SK-N-SH (cell line): ENCODE measurements around the gene KRT80.

Source experiments
- CHD2 ChIP-seq: fragments of 150-350 bp; IDR thresholded peaks from 2 replicates; pipeline ENCODE4 v1.6.1; 2018; ENCODE audit warnings: low read length; ENCODE audit not compliant: partially characterized antibody
- EP300 ChIP-seq, 2 experiments: IDR thresholded peaks; 2 replicates each; pipeline versions ENCODE4 v1.4.0 to v1.6.1; 2012; ENCODE audit warnings: borderline replicate concordance in 1 of 2, low read depth in 1 of 2, low read length in 1 of 2
- EZH2phosphoT487 ChIP-seq: fragments of 200-600 bp; sonication (generic); IDR thresholded peaks from 2 replicates; pipeline ENCODE4 v1.6.1; 2017; ENCODE audit warnings: low read depth, mixed run types, mild to moderate bottlenecking, antibody characterized with exemption, moderate library complexity, borderline replicate concordance
- JUND ChIP-seq: IDR thresholded peaks from 2 replicates; pipeline ENCODE4 v1.4.0; 2012
- NFIC ChIP-seq: IDR thresholded peaks from 2 replicates; pipeline ENCODE4 v1.4.0; 2012; ENCODE audit warnings: borderline replicate concordance
- POLR2AphosphoS5 ChIP-seq: IDR thresholded peaks from 2 replicates; pipeline ENCODE4 v1.6.1; 2012; ENCODE audit warnings: low read depth, low read length
- RFX5 ChIP-seq: IDR thresholded peaks from 2 replicates; pipeline ENCODE4 v1.6.1; 2012; ENCODE audit warnings: mild to moderate bottlenecking, improper control_type of control experiment, low read length
- TF ChIP-seq, protein P1 (sequence below): fragments of 200-600 bp; sonication (generic); IDR thresholded peaks from 2 replicates; pipeline ENCODE4 v1.6.1; 2017; ENCODE audit warnings: antibody characterized with exemption, mild to moderate bottlenecking, moderate library complexity
- TF ChIP-seq, protein P2 (sequence below): IDR thresholded peaks from 2 replicates; pipeline ENCODE4 v1.4.0; 2012; ENCODE audit warnings: low read depth, borderline replicate concordance

DNA sequence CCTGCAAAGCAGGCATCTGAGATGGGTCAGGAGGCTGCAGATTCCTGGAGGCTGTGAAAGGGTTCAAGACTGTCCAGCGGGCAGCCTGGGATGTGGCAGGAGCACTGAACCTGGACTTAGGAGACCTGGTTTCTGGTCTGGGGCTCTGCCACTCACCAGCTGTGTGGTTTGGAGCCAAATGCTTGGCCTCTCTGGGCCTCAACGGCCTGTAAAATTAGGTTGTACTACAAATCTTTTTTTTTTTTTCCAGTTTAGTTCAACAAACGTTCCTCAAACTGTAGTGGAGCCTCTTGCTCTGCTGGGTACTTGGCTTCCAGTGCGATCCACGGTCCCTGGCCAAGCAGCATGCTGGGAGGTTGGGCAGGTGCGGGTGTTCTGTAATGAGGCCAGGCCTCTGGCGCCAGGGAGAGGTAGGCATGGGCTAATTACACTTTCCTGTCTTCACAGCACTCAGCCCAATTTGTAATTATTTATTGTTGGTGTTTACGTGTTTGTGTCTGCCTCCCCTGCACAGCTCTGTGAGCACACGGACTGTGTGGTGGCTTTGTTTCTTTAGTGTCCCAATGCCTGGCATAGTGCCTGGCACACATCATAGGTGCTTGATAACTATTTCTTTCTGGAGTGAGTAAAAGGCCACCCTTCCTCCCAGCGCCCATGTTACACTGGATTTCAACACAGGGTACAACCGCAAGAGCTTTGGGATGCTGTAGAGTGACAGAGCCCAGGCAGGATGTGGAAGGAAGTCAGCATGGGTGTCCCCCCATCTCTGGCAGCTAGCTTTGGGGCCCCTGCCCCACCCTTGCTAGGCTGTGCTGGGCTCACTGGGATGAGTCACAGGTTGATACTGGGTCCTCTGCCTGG, 5.8 kb upstream of the KRT80 start:
- TF ChIP-seq, protein P1, sequence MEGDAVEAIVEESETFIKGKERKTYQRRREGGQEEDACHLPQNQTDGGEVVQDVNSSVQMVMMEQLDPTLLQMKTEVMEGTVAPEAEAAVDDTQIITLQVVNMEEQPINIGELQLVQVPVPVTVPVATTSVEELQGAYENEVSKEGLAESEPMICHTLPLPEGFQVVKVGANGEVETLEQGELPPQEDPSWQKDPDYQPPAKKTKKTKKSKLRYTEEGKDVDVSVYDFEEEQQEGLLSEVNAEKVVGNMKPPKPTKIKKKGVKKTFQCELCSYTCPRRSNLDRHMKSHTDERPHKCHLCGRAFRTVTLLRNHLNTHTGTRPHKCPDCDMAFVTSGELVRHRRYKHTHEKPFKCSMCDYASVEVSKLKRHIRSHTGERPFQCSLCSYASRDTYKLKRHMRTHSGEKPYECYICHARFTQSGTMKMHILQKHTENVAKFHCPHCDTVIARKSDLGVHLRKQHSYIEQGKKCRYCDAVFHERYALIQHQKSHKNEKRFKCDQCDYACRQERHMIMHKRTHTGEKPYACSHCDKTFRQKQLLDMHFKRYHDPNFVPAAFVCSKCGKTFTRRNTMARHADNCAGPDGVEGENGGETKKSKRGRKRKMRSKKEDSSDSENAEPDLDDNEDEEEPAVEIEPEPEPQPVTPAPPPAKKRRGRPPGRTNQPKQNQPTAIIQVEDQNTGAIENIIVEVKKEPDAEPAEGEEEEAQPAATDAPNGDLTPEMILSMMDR, result no peak
- no peak for TF ChIP-seq POLR2AphosphoS5
- no peak for TF ChIP-seq RFX5
- TF ChIP-seq, protein P2, sequence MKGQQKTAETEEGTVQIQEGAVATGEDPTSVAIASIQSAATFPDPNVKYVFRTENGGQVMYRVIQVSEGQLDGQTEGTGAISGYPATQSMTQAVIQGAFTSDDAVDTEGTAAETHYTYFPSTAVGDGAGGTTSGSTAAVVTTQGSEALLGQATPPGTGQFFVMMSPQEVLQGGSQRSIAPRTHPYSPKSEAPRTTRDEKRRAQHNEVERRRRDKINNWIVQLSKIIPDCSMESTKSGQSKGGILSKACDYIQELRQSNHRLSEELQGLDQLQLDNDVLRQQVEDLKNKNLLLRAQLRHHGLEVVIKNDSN, result no peak
- TF ChIP-seq EP300 (IDR thresholded peaks at IDR 0.05; ENCODE audit: borderline replicate concordance in 1 of 2, low read depth in 1 of 2, low read length in 1 of 2), result no peak
- TF ChIP-seq JUND, result no peak
- TF ChIP-seq NFIC, result no peak
- no peak for TF ChIP-seq CHD2
- TF ChIP-seq EZH2phosphoT487, result no peak
